ENCODE measurements around the gene MSRB2. TPM values are rescaled to one million over a fixed set of nuclear protein-coding genes. Genes with fewer than 3 reads are reported as not detected.

Gene MSRB2
- total and polyA plus RNA-seq, 2 of the 8 experiments (the other 6 are each of a cell fraction or from before 2014, with no cell fraction given), result 11.0 to 13.9 TPM

- CTCF ChIA-PET (ENCODE audit: partially characterized antibody), result interaction anchor here (0.8 to 4.1 kb wide), 5 partner anchors 11 to 66 kb away, joined by 3 to 27 read pairs (median 3); no protein-coding TSS in a partner anchor
- Histone ChIP-seq H3K14ac (ENCODE audit: insufficient read length) (no peak overlapping the region), H3K23ac (ENCODE audit: insufficient read length) (no peak overlapping the region), H3K23me2 (ENCODE audit: low read depth, low read length) (no peaks in the 10 kb centered on the region), H3K4me1 (replicated peaks in 1 of 4; ENCODE audit: control insufficient read depth in 3 of 4, insufficient read depth in 4 of 4, low read length in 3 of 4) (no peaks in the 10 kb centered on the region), H4K5ac (ENCODE audit: insufficient read length, low read depth, low read length) (no peak overlapping the region), H3K27me3 (replicated peaks in 1 of 4; ENCODE audit: control insufficient read depth in 3 of 4, extremely low read depth in 1 of 4, insufficient read depth in 3 of 4, low read length in 3 of 4) (no peaks in the 10 kb centered on the region; a peak in 1 of 7 replicates), H4K20me1 (replicated peaks in 1 of 2; ENCODE audit: control insufficient read depth in 1 of 2, insufficient read depth in 2 of 2, low read length in 2 of 2) (peaks cover 0 to 2% of the 10 kb centered on the region in 2 experiments), H3K18ac (ENCODE audit: extremely low read depth, low read length) (no peak overlapping the region), H3K27ac (ENCODE audit: low read depth, low read length) (no peak overlapping the region), H2AK5ac (ENCODE audit: low read depth, low read length) (no peak overlapping the region), H3K9me3 (ENCODE audit: insufficient read depth in 2 of 2, low read depth in 1 of 2, low read length in 1 of 2) (no peaks in the 10 kb centered on the region), H3K79me1 (ENCODE audit: low read depth, low read length) (no peaks in the 10 kb centered on the region), H3K4me3 (ENCODE audit: extremely low read depth in 1 of 4, insufficient read depth in 2 of 4, low read depth in 3 of 4, low read length in 4 of 4) (no peak overlapping the region), H3K36me3 (ENCODE audit: control insufficient read depth in 2 of 4, insufficient read depth in 4 of 4, low read length in 3 of 4) (no peaks in the 10 kb centered on the region), H3K79me2 (ENCODE audit: control insufficient read depth in 1 of 2, insufficient read depth in 2 of 2, low read length in 2 of 2) (no peaks in the 10 kb centered on the region), H2BK120ac (replicated peaks; ENCODE audit: low read depth, low read length) (no peak overlapping the region), H4K91ac (replicated peaks; ENCODE audit: insufficient read length, low read length) (no peak overlapping the region), H3K4me2 (ENCODE audit: insufficient read depth in 1 of 2, low read depth in 2 of 2, low read length in 2 of 2) (no peak overlapping the region), H3K9ac (replicated peaks in 1 of 4; ENCODE audit: extremely low read depth in 1 of 4, low read depth in 3 of 4, low read length in 3 of 4) (no peak overlapping the region), H2BK5ac (ENCODE audit: low read depth, low read length) (no peak overlapping the region), H2BK20ac (ENCODE audit: low read length) (no peak overlapping the region), H3K4ac (replicated peaks; ENCODE audit: insufficient read length, low read depth, low read length) (no peak overlapping the region), H2AFZ (ENCODE audit: low read length) (no peak overlapping the region; the same call in 1 of the 2 replicates), H3K56ac (replicated peaks; ENCODE audit: insufficient read length, low read depth, low read length) (no peak overlapping the region), H2BK12ac (ENCODE audit: low read depth, low read length) (no peak overlapping the region), H4K8ac (ENCODE audit: extremely low read depth, insufficient read depth, low read length) (no peak overlapping the region), H2BK15ac (ENCODE audit: low read length) (no peak overlapping the region)
- POLR2A ChIA-PET (ENCODE audit: partially characterized antibody), result interaction anchor here (0.8 kb wide), 1 partner anchor 11 kb away, joined by 3 read pairs; no protein-coding TSS in a partner anchor
- FAIRE-seq (no peak), DNase-seq (ENCODE audit: low read depth in 1 of 2, low spot score in 2 of 2) (no peak)
- 81% methylated on average over 6 of the region's 6 CpGs; no CpG with 5 or more reads in 1 of the 2 experiments for WGBS, 2 experiments (ENCODE audit: extremely low coverage in 1 of 2, insufficient coverage in 1 of 2, insufficient read length in 1 of 2, insufficient replicate concordance in 2 of 2, low coverage in 1 of 2, low lambda C conversion rate in 2 of 2, missing lambda C conversion rate in 1 of 2)
- TF ChIP-seq SP4 (IDR thresholded peaks at IDR 0.05; ENCODE audit: low read length) (no peak), RBBP5 (IDR thresholded peaks at IDR 0.05; ENCODE audit: borderline replicate concordance, low read depth, low read length) (no peak), TAF7 (optimal IDR thresholded peaks at IDR 0.05; ENCODE audit: borderline replicate concordance, low read depth, low read length) (no peak), SRF (IDR thresholded peaks at IDR 0.05; ENCODE audit: low read depth, low read length) (no peak), FOSL1 (IDR thresholded peaks at IDR 0.05; ENCODE audit: insufficient read depth, low read depth, low read length) (no peak), SAP30 (IDR thresholded peaks at IDR 0.05; ENCODE audit: insufficient read depth, insufficient replicate concordance, low read length) (no peak), SUZ12 (IDR thresholded peaks at IDR 0.05; ENCODE audit: low read length) (no peak), KDM4A (IDR thresholded peaks at IDR 0.05; ENCODE audit: low read depth, low read length, severe bottlenecking) (no peak), GTF2F1 (IDR thresholded peaks at IDR 0.05; ENCODE audit: borderline replicate concordance, low read depth, low read length) (no peak), CTBP2 (IDR thresholded peaks at IDR 0.05; ENCODE audit: borderline replicate concordance, insufficient read depth, insufficient read length, low read length) (no peak)
- TF ChIP-seq, protein P1, sequence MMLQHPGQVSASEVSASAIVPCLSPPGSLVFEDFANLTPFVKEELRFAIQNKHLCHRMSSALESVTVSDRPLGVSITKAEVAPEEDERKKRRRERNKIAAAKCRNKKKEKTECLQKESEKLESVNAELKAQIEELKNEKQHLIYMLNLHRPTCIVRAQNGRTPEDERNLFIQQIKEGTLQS (IDR thresholded peaks at IDR 0.05; ENCODE audit: insufficient read depth, low read depth, low read length), result no peak
- TF ChIP-seq, protein P2, sequence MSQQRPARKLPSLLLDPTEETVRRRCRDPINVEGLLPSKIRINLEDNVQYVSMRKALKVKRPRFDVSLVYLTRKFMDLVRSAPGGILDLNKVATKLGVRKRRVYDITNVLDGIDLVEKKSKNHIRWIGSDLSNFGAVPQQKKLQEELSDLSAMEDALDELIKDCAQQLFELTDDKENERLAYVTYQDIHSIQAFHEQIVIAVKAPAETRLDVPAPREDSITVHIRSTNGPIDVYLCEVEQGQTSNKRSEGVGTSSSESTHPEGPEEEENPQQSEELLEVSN (IDR thresholded peaks at IDR 0.05), result no peak
Measured at GRCh38 chr10:23147035-23147434, 51.7 kb downstream of the MSRB2 start.
